Right hindlimb (tissue), 1 donor: ENCODE data around the gene CAMKK1.

Source experiments
- DNase-seq: peaks from one replicate; pipeline ENCODE4 v3.0.0-alpha.2; 2018

CAMKK1 gene

DNA sequence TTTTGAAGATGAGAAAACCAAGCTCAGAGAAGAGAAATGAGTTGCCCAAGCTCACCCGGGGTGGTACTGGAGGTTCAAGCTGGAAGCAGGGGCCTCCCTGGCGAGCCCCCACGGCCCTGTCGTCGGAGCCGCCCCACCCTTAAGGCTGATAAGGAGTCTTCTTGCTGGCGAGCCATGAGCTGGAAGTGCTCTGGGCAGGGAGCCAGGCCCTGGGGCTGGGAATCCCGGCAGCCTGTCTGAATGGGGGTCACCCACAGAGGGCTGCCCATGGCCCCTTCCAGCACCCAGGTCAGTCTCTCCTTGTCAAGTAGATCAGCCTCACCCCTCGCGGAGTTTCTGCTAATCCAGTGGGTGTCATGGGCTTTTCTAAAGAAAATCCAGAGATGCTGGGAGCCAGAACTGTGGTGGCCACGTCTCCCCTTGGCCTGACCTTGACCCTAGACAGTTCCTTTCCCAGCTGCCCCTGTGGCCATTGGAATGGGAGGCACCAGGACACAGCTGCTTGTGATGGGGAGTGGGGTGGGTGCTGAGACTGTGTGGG lies 24.6 kb upstream of the CAMKK1 start:
- DNase-seq: peak; percentile 51

DNA sequence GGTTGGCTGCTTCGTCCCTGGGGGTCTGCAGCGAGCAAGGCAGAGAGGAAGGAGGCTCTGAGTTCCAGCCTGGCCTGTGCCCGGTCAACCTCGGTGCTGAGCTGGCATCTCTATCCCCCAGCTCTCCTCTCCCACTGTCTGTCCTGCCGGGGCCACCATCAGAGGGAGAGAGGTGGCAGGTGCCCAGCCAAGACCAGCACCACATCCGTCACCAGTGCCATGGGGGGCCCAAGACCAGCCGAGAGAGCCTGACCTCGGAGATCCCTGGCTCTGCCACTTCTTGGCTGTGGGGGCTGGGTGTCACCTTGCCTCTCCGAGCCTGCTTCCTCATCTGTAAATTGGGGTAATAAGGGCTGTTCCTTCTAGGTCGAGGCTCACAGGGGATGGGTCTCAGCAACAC lies 24.0 kb upstream of the CAMKK1 start:
- DNase-seq: no peak

DNA sequence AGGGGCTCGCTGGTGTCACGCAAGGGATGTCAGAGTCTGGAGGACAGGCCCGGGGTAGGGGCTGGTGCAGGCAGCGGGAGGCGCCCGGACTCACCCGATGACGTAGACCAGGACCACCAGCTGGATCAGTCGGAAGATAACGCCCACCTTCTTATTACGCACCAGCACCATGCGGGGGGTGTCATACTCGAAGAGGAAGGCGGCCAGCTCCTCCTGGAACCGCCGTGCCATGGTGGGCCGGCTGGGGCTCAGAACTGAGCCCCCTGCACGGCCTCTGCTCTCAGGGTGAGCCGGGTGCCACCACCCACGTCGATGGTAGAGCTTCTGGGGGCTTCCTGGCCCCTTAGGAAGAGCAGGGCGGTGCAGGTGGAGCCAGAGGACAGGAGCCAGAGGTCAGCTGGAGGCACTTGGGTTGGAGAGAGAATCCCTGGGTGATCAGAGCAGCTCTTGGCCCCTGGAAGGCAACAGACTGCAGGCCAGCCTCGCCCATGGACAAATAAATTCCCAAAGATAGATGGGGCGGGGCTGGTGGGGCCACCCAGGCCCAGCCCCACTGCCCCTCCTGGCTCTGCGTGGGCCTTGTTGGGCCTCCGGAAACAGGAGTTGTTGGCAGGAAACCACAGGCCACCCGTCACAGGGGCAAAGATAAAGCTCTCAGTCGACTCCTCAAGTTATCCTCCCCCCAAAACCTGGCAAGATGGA lies 23.3 kb upstream of the CAMKK1 start, which contains the start of gene P2RX1:
P2RX1 (minus strand) TSS at position 471 of the 702 bp plus-strand sequence; CDS start at position 231, 240 bp downstream.
- DNase-seq: no peak

DNA sequence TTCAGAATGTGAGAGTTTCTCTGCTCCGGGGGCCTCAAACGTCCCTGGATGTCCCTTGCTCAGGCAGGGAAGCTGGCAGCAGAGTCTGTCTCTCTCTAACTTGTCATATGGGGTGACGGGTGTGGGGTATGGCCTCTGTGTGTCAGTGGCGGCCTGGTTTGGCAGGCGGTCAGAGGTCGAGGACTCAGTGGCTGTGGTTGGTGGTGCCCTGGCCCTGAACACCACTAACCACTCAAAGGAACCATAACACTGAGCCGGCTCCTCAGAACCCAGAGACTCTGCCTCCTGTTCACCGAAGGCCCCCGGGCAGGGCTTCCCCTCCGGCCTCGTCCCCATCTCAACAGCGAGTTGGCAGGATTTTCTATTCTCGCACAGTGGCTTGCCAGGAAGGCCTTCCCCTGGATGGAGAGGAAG lies 22.7 kb upstream of the CAMKK1 start:
- DNase-seq: no peak

DNA sequence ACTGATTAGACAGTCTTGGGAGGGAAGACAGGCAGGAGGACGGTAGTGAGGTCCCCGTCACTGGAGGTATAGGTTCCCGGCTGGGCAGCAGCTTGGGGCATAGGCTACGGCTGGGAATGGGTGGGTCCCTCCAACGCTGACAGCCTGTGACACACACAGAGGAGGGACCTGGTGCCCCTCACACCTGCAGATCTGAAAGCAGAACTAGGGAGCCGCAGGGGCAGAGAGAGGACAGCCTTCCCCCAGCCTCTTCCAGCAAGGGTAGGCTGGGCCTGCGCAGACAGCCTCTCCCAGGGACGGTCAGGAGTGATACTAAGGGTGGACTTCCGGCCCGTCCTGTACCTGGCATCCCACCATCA lies 21.4 kb upstream of the CAMKK1 start:
- DNase-seq: no peak

DNA sequence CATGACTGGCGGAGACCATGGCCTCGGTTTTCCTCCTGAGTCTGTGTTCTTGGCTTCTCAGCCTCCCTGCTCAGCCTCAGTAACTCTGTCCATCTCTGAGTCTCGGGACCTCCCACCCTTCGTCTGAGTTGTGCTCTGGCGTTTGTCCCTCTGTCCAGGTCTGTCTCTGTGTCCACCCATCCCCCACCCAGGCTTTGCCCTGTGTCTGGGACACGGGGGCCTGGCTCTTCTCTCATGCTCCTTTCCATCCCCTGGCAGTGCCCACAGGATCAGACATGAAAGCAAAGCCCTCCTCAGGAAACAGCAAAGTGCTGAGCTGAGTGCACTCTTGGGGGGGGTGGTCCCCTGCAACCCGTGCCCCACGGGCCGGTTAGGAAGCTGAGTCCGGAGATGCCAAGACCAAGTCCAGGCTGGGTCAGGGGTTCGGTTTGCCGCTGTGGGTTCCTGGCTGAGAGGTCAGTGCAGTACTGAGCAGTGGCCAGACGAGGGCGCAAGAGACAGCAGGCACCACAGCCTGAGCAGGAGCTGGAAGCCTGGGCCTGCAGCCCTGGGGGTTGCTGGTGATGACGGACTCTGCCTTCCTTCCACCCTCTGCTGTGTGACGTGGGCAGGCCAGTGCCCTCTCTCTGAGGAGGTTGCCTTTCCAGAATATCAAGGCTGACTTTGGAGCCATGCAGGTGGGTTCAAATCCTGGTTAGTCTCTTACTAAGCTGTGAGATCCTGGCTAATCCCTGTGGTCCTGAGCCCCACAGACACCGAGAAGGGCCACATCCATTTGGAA lies 20.9 kb upstream of the CAMKK1 start:
- DNase-seq: peak; percentile 84

DNA sequence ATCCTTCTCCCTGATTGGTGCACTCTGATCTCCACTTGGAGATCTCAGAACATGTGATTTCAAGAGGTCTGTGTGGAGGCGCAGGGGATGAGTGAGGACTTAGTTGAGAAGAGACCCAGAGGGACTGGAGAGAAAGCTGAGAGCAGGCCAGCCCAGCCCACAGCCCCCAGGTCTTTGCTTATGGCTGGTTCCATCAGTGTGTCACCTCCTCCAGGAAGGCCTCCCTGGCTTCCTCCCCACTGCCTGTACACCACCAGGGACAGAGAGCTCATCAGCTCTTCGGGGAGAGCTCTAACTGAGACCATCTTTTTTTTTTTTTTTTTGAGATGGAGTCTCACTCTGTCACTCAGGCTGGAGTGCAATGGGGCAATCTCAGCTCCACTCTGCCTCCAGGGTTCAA lies 20.0 kb upstream of the CAMKK1 start:
- no peak for DNase-seq

DNA sequence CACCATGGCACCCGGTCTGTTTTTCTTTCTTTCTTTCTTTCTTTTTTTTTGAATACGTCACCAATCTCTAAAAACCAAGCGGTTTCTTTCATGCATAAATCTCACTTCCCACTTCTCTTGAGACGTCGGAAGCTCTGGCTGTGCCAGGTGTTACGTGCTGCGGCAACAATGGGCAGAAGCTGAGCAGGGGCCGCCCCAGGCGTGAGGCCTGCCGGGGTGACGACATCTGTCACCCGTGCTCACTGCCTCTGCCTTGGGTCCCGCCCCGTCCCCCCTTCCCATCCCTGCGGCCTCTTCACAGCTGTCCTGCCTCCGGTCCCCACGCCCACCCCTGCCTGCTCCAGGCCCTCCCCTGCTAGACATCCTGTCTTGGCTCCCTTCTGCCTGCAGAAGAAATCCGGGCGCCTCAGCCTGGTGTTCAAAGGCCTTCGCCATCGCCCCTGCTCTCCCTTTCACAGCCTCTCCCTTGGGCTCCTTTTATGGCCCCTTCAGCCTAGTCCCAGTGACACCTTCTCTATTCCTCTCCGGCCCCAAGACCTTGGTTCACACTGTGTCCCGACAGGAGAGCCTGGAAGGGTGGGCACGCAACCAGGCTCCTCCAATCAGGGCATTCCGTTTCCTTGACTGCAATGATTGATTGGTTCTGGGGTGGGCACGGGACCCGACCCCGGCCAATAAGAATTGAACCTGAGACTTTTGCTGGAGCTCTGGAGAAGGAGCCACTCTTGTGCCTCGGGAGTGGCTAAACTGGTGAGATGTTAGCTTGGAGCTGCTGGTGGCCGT lies 18.6 kb upstream of the CAMKK1 start:
- DNase-seq: peak; percentile 83

DNA sequence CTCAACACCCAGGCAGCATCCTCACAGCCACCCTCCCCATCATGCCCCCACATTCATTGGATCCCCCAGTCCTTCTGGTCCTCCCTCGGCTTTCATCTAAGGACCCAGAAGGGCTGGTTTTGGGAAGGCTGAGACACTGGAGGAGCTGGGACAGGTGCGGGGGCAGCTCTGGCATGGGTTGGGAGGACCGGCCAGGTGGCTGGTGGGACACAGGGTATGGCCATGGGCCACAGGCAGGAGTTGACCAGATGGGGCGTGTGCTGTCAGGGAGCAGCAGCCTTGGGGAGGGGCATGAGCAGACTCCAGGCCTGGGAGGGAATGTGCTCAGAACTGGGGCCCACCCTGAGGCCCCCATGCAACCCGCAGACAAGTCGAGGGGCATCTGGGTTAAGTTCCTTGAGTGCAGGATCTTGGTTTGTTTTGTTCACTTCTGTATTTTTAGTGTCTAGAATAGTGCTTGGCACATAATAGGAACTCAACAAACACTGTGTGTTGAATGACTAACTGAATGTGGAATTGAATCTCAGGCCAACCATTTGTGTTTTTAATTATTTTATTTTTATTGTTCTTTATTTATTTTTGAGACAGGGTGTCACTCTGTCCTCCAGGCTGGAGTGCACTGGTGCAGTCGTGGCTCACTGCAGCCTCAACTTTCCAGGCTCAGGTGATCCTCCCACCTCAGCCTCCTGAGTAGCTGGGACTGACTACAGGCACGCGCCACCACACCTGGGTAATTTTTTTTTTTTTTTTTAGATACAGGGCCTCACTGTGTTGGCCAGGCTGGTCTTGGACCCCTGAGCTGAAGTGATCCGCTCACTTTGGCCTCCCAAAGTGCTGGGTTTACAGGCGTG lies 17.8 kb upstream of the CAMKK1 start:
- DNase-seq: no peak

DNA sequence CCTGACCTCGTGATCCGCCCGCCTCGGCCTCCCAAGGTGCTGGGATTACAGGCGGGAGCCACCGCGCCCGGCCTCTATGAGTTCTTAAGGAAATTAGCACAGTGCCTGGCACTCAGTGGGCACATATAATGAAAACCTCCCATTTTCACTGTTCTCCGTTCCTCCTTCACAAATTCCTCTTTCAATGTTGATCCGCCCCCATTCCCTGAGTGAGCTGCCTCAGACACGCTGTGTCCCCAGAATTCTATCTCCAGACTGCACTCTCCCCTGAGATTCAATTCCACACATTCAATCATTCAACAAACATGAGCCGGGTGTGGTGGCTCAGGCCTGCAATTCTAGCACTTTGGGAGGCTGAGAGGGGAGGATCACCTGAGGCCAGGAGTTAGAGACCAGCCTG lies 16.4 kb upstream of the CAMKK1 start:
- DNase-seq: no peak

DNA sequence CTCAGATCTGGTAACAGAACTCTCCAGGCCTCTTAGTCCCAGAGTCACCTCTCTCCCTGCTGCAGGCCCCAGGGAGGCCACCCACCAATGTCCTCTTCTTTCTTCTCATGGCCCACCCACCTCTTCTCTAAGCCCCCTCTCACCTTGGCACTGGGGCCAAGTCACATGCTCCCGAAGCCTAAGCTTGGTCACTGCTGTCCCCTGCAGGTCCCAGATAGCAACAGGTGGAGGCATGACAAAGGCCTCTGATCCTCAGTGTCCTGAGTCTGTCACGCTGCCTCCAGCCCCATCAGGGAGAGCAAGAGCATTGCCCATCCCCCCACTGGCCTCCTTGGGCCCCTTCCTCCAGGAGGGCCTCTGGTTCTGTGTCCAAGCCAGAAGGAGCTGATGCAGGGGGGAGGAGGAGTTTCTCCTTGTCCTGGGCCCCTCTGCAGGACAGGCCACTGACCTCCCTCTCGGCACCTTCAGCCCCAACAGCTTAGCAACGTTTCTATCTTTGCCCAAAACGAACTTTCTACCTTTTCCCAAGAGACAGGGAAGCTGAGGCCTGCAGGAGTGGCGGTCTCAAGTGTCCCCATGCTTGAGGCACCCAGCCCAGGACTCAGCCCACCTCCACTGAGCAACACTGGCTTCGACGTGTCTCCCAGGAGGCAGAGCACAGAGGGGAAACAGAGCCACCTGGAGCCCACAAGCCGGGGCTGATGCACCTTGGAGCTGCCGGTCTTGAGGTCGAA lies 14.8 kb upstream of the CAMKK1 start:
- no peak for DNase-seq

DNA sequence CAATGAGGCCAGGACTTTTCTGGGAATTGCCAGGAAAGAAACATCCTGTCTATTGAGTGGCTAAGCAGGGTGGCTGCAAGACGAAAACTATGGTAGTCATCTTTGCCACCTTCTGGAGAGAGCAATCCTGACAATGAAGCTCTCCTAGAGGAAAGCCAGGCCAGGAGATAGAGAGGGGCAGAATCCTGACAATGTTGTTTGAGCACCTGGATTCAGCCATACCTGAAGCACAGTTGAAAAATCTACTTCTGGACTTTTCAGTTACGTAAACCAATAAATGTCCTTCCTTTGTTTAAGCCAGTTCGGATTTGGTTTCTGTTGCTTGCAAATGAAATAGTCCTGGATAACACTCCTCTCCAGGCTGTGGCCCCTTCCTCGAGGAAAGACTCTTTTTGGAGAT lies 14.0 kb upstream of the CAMKK1 start:
- DNase-seq: no peak

DNA sequence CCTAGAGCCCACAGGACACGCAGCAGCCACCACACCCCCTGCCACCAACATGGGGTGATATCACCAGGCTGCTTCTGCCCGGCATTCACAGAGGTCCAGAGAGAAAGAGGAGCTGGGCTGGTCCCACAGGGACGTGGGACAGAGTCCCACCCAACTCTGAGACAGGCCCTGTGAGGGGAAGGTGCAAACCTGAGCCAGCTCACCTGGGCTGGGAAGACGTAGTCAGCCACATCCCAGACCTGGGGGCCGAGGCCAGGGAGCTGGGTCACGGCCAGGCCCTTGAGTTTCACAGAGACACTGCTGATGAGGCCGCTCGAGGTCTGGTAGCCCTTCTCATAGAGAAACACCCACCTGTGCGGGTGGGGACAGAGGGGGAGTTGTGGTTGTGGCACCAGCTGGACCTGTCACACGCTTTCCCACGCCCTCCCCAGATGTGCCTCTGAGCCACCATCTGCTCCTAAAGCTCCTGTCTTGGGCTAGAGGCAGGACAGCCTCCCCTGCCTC lies 12.2 kb upstream of the CAMKK1 start:
- no peak for DNase-seq

DNA sequence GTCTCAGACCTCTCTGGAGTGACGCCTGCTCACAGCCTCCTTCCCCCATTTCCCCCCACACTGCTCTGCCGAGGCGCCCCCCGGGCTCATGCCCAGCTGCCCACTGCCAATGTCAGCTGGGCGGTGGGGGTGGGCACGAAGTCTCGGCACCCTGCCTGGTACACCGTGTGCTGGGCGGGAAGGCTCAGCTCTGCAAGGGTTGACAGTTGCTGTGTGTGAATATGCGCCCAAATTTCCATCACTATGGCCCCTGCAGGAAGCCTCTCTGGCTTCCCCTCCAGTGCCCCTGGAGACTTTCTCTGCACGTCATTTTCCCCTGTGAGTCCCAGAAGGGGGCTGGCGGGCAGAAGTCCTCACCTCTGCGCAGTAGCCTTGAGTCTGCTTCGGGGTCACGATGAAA lies 11.6 kb upstream of the CAMKK1 start:
- DNase-seq: no peak

DNA sequence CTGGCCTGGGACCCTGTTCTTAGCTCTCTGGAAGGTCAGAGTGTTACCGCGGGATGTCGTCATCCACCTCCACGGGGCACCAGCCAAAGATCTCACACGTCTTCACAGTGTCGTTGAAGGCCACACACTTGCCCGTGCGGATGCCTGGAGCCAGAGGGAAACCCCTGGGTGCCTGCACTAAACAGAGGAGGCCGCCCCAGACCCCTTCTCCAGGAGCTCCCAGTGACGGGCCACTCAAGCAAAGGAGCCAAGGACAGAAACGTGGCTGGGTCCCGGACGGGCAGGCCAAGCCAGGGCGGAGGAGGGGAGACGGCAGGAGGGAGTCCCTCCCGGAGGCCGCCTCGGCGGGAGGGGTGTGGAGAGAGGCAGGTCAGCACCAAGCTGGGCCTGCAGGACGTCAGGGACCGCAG lies 11.0 kb upstream of the CAMKK1 start:
- no peak for DNase-seq

DNA sequence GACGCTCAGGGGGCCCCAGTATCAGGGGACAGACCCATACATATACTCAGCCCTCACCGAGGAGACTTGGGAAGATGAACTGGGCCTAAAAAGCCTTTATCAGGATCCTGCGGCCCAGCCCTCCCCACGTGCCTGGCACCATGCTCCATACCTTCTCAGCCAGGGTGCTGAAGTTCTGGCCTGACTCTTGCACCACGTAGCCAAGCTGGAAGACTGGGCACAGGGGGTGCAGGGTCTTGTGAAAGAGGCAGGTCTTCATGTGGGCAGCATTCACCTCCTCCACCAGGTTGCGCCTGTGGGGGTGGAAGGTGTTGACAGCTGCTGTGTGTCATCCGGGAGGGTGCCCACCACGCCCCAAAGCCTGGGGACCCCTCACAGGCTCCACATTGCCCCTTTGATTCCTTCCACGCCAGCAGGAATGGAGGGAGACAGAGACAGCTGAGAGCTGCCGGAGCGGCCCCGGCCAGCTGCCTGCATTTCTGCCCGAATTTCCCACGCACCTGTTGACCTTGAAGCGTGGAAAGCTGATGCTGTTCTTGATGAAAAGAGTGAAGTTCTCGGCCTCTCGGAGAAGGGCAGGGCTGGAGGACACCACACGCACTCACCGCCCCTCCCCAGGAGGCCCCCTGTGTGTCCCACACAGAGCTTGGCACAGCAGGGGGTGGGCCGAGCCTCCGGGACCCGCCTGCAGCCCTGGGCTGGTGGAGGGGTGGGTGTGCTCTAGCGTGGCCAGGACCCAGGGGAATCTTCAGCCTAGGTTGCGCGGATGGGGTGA lies 10.4 kb upstream of the CAMKK1 start:
- no peak for DNase-seq

DNA sequence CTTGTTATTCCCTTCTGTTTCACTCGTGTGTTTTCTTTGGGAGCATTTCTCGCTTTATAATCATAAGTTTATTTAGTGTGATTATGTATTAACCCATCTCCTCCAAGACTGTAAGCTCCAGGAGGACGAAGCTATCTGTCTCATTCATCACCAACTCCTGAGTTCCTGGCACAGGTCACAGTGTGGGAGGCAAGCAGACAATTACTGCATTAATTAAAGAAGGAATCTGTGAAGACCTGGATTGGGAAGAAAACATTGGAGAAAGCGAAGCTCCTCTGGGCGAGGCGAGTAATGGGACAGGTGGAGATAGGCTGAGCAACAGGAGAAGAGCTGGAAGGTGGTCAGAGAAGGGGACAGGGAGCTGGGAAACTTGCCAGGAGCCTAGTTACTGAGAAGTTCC lies 7.8 kb upstream of the CAMKK1 start:
- no peak for DNase-seq

DNA sequence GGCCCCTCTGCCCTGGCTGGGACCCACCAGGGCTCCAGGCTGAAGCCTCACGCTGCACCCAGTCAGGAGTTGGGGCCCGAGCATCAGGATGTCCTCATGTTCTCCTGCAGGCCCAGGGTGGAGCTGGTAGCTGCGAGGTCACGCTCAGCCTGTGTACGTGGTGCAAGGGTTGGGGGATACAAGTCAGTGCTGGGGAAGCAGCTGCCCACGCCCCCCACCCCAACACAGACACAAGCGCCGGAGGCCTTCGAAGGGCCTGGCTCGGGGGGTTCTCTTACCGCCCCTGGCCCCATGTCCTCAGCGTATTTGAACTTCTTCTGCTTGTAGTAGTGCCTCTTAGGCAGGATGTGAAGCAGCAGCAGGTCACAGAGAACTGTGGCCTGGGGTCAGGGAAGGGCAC lies 4.9 kb upstream of the CAMKK1 start:
- no peak for DNase-seq

DNA sequence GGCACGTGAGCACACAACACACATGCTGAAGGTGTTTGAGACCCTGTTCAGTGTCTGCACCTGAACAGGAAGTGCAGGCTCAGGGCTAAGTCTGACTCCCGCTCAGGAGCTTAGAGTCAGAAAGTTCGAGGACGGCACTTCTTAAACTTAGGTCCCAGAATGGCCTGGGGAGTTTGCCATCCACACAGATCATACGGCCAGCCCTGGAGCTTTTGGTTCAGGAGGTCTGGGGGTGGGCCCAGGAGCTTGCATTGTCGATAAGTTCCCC lies 4.0 kb upstream of the CAMKK1 start:
- no peak for DNase-seq

DNA sequence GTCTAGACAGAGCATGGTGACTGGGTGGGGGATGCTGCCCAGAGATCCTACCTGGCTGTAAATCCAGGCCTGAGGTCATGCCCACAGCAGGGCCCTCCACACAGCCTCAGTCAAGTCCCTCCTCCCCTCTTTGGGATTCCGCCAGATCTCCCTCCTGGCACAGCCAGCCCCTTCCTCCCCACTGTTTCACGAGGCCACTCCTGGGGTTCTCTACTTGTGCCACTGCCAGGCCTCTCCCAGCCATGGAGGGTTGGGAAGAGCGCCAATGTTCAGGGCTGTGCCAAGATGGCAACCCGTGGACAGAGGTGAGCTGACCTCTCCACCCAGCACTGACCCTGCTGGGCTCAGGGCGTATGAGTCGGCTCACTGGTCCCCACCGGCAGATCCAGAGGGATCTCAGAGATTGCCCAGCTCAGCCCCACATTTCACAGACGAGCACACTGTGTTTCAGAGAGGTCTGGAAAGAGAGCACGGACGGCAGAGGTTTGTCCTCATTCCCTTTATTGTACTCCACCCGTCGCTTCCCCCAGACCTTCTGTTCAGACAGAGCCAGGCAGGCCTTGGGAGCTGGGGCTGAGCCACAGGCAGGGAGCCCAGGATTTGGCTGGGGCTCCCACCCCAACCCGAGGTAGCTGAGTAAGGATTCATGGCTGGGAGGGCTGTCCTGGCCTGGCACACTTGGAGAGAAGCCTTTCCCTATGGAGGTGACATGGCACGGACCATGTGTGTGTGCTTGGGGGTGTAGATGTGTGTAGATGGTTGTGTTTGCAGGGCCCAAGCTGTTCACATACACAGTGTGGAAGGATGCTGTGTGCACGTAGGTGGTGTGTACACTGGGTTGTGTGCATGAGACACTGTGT lies 3.5 kb upstream of the CAMKK1 start:
- DNase-seq: peak; percentile 70
